Fibroblast of lung (primary cell): ENCODE data around the gene RBM20.

Source experiments
- EZH2 ChIP-seq: IDR thresholded peaks from 2 replicates; pipeline ENCODE4 v1.5.1; 2012; ENCODE audit warnings: low read length, control low read depth, mild to moderate bottlenecking; ENCODE audit errors: missing control alignments
- TF ChIP-seq, protein P1 (sequence below), 2 donors: IDR thresholded peaks in 1 of 2; conservative IDR thresholded peaks in 1 of 2; 1 replicate in 1 of 2; 2 replicates in 1 of 2; pipeline ENCODE4 v1.5.1; 2011 to 2012; ENCODE audit warnings: low read length in 2 of 2, control low read depth in 1 of 2, inconsistent platforms in 1 of 2, low read depth in 1 of 2, mild to moderate bottlenecking in 1 of 2

DNA sequence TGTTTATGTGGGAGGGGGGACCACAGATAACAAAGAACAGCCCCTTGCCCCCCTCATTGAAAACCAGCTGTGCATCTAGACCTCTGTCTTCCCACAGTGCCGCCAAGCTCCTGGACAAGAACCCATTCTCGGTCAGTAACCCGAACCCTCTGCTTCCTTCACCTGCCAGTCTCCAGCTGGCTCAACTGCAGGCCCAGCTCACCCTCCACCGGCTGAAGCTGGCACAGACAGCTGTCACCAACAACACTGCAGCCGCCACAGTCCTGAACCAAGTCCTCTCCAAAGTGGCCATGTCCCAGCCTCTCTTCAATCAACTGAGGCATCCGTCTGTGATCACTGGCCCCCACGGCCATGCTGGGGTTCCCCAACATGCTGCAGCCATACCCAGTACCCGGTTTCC lies 136.6 kb downstream of the RBM20 start:
- TF ChIP-seq, protein P1, sequence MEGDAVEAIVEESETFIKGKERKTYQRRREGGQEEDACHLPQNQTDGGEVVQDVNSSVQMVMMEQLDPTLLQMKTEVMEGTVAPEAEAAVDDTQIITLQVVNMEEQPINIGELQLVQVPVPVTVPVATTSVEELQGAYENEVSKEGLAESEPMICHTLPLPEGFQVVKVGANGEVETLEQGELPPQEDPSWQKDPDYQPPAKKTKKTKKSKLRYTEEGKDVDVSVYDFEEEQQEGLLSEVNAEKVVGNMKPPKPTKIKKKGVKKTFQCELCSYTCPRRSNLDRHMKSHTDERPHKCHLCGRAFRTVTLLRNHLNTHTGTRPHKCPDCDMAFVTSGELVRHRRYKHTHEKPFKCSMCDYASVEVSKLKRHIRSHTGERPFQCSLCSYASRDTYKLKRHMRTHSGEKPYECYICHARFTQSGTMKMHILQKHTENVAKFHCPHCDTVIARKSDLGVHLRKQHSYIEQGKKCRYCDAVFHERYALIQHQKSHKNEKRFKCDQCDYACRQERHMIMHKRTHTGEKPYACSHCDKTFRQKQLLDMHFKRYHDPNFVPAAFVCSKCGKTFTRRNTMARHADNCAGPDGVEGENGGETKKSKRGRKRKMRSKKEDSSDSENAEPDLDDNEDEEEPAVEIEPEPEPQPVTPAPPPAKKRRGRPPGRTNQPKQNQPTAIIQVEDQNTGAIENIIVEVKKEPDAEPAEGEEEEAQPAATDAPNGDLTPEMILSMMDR (conservative IDR thresholded peaks at IDR 0.05 in 1 of 2, IDR thresholded peaks at IDR 0.05 in 1 of 2; ENCODE audit: low read depth in 1 of 2, low read length in 2 of 2) = no peak
- TF ChIP-seq EZH2 = no peak
